ENCODE results near the gene UBE2L5. TPM values are rescaled to one million over a fixed set of nuclear protein-coding genes. Genes with fewer than 3 reads are reported as not detected.

Gene UBE2L5
- polyA plus RNA-seq, 3 donors = 0.36 to 2.2 (median 0.65) TPM

DNA sequence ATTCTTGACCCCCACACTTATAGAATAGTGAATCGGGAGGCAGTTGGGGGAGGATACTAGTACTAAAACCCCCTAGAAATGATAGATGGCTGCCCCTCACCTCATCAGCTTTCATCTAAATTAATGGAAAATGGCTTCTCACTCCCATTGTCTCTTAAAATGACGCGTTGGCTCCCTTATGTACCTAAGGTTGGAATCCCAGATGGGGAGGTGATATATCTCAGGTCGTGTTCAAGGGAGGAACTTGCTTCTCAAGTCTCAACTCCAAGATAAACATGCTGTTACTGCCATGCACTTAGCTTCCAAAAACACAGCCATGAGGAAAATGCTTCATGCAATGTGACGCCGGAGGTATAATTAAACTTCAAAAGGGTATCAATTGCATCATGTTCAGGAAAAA is 18.8 kb upstream of the UBE2L5 start:
- DNase-seq = peak; percentile 60

- no peak for DNase-seq
Observed at GRCh38 chr13:30404207-30404606, 18.1 kb upstream of the UBE2L5 start.

- DNase-seq = no peak
Observed at GRCh38 chr13:30406779-30407416, 15.4 kb upstream of the UBE2L5 start.

- DNase-seq = peak; percentile 91
Observed at GRCh38 chr13:30408319-30409101, 13.8 kb upstream of the UBE2L5 start.

GRCh38 chr13:30409886-30410704 is 12.2 kb upstream of the UBE2L5 start:
- no peak for DNase-seq

DNA sequence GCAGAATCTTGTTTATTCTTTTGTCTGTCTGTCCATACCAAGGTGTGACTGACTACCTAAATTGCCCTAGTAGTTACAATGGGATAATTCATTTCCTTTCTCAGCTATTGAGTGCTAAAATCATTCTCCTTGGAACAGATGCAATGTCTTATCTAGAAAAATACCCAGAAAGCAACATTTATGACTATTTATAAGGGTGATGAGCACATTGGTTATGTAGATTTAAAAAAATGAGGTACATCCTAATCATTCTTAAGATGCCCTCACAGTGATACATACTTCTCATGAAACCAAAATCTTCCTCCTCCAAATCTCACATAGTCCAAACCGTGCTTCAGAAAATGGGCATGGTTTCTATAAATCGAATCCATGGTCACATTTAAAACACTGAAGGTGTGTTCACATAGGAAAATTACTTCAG is 11.6 kb upstream of the UBE2L5 start:
- DNase-seq = no peak

- no peak for DNase-seq
Observed at GRCh38 chr13:30412346-30412745, 9.9 kb upstream of the UBE2L5 start.

DNA sequence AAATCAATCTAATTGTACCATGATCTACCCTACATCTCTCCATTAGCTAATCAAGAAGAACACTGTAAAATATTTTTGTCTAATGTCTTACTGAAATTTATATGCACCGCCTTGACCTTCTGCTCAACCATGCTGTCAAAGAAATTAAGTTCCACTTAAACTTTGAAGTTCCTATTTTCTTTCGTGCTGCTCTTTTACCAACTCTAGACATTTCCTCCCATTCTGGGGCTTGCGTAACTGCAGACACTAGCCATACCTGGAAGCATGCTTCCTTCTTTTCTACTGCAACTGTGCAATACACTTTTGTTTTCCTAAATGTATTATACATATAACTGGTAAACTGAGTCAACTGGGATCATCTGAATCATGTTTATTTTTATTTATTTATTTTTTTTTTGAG is 8.5 kb upstream of the UBE2L5 start:
- no peak for DNase-seq

DNA sequence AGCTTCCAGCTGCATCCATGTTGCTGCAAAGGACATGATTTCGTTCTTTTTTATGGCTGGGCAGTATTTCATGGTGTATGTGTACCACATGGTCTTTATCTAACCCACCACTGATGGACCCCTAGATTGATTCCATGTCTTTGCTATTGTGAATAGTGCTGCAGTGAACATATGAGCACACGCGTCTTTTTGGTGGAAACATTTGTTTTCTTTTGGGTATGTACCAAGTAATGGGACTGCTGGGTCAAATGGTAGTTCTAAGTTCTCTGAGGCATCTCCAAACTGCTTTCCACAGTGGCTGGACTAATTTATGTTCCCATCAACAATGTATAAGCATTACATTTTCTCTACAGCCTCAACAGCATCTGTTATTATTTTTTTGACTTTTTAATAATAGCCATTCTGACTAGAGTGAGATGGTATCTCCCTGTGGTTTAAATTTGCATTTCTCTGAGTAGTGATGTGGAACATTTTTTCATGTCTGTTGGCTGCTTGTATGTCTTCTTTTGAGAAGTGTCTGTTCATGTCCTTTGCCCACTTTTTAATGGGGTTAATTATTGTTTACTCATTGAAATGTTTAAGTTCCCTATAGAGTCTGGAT is 6.8 kb upstream of the UBE2L5 start:
- no peak for DNase-seq

DNA sequence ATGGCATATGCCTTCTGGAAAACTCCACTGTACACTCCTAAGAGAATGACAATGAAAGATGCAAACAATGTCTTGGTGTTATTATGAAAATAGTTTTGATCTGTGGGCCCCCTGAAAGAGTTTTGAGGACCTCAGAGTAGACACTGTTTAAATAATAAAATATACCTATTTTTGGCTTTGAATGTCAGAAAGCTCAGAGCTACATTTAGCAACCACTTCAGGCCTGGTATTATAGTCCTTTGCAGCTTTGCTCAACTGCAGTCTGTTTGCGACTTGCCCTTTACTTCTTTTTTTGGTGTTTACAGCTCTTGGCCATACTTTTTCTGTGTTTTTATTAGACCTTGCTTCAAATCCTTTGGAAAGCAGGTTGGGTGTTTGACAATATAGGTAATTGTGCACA is 5.8 kb upstream of the UBE2L5 start:
- DNase-seq = no peak

DNA sequence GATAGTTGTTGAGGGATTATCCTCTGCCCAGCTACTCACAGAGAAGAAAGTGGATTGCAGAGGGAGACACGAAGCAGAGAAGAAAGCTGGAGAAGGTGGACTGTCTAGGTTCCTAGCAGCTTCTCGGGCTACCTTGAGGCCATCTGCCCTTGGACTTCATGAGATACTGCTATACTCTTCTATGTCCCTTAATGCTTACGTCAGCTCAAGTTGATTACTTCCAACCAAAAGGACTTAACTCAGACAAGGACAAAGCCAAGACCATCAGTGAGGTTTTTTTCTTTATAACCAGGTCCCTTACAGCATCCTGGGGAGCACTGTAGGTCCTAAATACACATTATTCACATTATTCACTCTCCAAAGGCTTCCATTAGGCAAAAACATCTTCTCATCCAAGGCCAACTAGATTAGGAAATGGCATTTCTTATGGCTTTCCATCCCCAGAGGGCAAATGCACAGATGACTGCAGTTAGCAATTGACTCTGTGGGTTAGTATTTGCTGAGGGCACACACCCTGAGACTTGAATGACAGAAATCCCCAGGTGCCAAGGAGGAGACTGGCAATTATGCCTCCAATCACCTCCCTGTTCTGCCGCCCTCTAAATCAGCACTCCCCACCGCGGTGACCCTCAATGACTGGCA is 4.1 kb upstream of the UBE2L5 start:
- no peak for DNase-seq

- DNase-seq = no peak
Observed at GRCh38 chr13:30418717-30419459, 3.4 kb upstream of the UBE2L5 start.

DNA sequence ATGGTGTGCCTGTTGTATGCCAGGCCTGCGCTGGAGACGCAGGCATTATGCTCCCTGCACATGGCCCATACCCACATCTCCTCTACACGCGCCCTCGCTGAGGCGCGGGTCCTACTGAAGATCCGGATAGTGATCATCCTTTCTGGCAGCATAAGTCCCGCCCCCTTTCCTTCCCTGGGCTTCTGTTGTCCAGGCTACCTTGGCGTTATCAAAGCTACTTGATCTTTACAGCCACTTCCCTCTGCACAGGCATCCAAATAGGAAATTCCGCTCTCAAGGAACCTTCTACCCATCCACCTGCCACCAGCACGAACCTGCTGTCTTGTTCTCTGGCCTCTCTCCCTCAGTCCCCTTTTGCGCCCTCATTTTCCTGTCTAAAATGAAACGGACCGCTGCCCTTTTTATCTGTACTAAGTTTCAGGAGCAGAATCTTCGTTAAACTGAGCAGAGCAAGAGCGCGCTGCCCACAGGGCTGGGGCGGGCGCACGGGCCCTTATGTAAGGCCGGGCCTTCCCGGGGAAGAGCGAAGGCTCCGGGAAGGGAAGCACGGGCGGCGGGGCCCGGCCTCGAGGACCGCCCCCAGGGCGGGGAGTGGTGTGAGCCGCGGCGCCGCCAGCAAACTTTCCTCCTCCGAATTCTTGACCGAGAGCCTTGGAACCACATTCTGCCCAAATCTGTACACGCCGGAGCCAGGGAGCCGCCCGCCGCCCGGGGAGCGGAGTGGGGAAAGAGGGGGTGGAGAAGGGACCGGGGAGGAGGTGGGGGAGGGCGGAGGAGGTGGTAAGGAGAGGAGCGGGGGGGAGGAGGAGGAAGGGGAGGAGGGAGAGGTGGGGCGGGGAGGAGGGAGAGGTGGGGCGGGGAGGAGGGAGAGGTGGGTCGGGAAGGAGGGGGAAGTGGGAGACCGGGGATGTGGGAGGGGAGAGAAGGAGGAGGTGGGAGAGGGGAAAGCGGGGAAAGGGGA is 920 bp upstream of the UBE2L5 start:
- peak; percentile 78 for DNase-seq

DNA sequence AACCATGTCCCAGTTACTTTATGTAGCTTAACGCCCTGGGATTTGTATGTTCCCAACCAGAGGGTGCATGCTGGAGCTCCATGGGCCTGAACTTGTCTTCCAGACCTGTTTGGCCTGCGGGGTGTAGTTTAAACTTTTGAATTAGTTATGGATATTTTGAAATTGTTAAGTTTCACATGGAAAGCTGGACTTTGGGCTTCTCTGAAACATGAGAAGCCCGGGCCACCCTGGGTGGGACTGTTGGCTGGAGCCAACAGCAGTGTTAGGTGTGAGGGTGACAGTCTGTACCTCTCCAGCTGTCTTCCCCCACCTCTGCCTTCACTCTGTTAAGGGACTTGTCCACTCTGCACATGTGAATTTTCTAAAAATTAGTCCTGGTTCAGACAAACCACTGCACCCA is 1.6 kb downstream of the UBE2L5 start:
- no peak for DNase-seq

GRCh38 chr13:30429235-30429634 is 6.9 kb downstream of the UBE2L5 start:
- no peak for DNase-seq

DNA sequence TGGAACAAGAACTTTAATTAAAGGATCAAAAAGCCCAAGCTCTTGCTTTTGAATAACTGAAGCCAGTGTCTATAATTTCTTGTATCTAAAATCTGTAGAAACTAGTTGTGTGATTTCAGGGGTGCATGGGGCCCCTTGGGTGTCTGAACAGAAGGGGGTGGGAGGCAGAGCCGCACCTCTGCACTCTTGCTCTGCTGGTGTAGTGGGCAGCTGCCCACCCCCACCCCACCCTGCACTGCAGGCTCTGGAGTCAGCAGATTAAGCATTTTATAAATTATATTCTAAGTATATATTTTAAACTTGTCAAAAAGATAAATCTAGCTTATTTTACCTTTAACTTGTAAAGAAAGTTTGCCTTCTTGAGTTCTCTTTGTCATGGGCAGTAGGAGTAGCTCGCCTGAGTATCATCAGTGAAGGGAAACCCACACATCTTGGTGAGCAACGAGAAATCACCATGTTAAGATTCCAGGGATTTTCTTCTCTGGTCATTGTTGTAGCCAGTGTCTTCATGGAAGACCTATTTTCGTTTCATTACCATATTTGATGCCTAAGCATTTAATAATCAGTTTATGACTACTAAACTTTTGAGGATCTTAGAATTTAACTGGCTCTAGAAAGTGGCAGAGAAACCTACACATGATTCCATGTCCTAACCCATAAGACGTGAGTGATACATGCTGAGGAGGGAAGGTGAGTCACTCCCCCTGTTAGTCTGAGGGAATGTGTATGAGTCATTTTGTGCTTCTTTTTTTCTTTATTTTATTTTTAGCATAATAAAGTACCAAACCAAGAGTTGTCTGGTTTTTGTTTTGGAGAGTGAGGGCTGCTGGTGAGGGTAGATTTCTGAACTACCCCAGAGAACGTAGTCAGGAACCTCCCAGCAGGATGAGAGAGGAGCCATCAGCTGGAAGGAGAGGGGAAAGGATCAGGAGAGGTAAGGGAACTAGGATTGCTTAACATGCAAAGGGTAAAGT is 7.7 kb downstream of the UBE2L5 start:
- DNase-seq = no peak

GRCh38 chr13:30431269-30431940 is 9.1 kb downstream of the UBE2L5 start:
- DNase-seq = no peak

DNA sequence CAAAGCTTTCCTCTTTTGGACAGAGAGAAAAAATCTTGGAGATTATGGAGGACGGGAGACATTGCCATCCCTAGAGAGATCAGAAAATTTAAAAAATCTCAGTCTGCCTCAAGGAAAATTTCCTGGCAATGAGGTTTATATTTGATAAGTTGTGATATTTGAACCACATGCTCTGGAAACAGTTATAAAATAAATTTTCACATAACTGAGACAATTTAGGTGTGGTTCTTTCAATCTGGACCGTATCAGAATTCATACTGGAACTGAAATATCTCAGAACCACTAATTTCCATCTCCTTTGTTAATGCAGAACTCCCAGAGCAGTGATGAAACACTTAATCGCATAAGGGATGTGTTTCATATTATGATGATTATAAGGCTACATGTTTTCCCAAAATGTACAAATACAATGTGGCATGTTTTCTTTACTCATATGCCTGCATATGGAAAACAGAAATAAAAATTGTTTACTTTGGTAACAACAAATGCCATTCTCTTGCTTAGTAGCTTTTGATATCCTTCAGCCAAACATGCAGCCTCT is 13.7 kb downstream of the UBE2L5 start:
- no peak for DNase-seq
